OCI-M1 (cell line): ENCODE data around the gene DEFB113.
A peak's percentile ranks its signal among the peaks of the same experiment; 100 is the strongest.
"Not testable (repeated sequence)": the region's sequence is repeated elsewhere in the genome, so short reads cannot be mapped to it uniquely, and the experiment has no call there.

ENCODE experiments used
- DNase-seq: peaks from one replicate; lab custom pipeline; 2025; lab: John Stamatoyannopoulos, UW

Gene DEFB113

GRCh38 chr6:49969605-49970004, at the start of gene DEFB113:
DEFB113 (minus strand) TSS chr6:49969625; CDS start chr6:49969625, 0 bp downstream.
- no peak for DNase-seq

- no peak for DNase-seq
Measured at GRCh38 chr6:50007819-50008218, 38.4 kb upstream of the DEFB113 start.

- DNase-seq: no peak
Measured at GRCh38 chr6:50003139-50003538, 33.7 kb upstream of the DEFB113 start.

GRCh38 chr6:49995278-49995677, 25.9 kb upstream of the DEFB113 start:
- no peak for DNase-seq

GRCh38 chr6:49988900-49989299, 19.5 kb upstream of the DEFB113 start:
- no peak for DNase-seq

- no peak for DNase-seq
Measured at GRCh38 chr6:49987749-49988148, 18.3 kb upstream of the DEFB113 start.

- no peak for DNase-seq
Measured at GRCh38 chr6:49986551-49986950, 17.1 kb upstream of the DEFB113 start.

- DNase-seq: no peak
Measured at GRCh38 chr6:49982046-49982445, 12.6 kb upstream of the DEFB113 start.

GRCh38 chr6:49980898-49981297, 11.5 kb upstream of the DEFB113 start:
- peak; percentile 64 for DNase-seq

GRCh38 chr6:49979584-49979983, 10.2 kb upstream of the DEFB113 start:
- DNase-seq: peak; percentile 37

- peak; percentile 54 for DNase-seq
Measured at GRCh38 chr6:49978332-49979226, 9.2 kb upstream of the DEFB113 start.

GRCh38 chr6:49966823-49967222, 2.6 kb downstream of the DEFB113 start:
- no peak for DNase-seq

- no peak for DNase-seq
Measured at GRCh38 chr6:49966334-49966733, 3.1 kb downstream of the DEFB113 start.

GRCh38 chr6:49964064-49964463, 5.4 kb downstream of the DEFB113 start, which contains the start of gene DEFB114:
DEFB114 (minus strand) TSS chr6:49964164; CDS start chr6:49964105, 59 bp downstream.
- no peak for DNase-seq

GRCh38 chr6:49958180-49958579, 11.2 kb downstream of the DEFB113 start:
- DNase-seq: no peak

GRCh38 chr6:49955847-49956246, 13.6 kb downstream of the DEFB113 start:
- DNase-seq: no peak

GRCh38 chr6:49951926-49952325, 17.5 kb downstream of the DEFB113 start:
- no peak for DNase-seq

- DNase-seq: no peak
Measured at GRCh38 chr6:49950415-49950751, 19.0 kb downstream of the DEFB113 start.

- no peak for DNase-seq
Measured at GRCh38 chr6:49949062-49949461, 20.4 kb downstream of the DEFB113 start.

GRCh38 chr6:49946835-49947234, 22.6 kb downstream of the DEFB113 start:
- DNase-seq: peak; percentile 39

- not testable (repeated sequence) for DNase-seq
Measured at GRCh38 chr6:49944068-49944467, 25.4 kb downstream of the DEFB113 start.

- peak; percentile 96 for DNase-seq
Measured at GRCh38 chr6:49939993-49940498, 29.4 kb downstream of the DEFB113 start.

- DNase-seq: no peak
Measured at GRCh38 chr6:49937811-49938210, 31.6 kb downstream of the DEFB113 start.

GRCh38 chr6:49937017-49937416, 32.4 kb downstream of the DEFB113 start:
- no peak for DNase-seq
